Measurements from ENCODE around the gene KCNK10. TPM values are rescaled to one million over a fixed set of nuclear protein-coding genes. Genes with fewer than 3 reads are reported as not detected.

Gene KCNK10
- polyA plus RNA-seq, 4 donors = 1.9 to 3.6 (median 2.6) TPM

GRCh38 chr14:88225721-88226120 is 97.3 kb downstream of the KCNK10 start:
- WGBS, 3 donors = 59 to 79% (median 79%) methylated on average over 3 of the region's 3 CpGs
- DNase-seq (no peak), FAIRE-seq (no peak)

GRCh38 chr14:88218119-88218915 is 104.8 kb downstream of the KCNK10 start:
- FAIRE-seq = no peak
- Histone ChIP-seq H3K4me3 (ENCODE audit: low read depth in 1 of 3, low read length in 3 of 3) (no peak overlapping the region), H3K27ac (ENCODE audit: low read depth in 1 of 3, low read length in 2 of 3) (no peak overlapping the region), H3K9me3 (ENCODE audit: control insufficient read depth in 2 of 2, insufficient read depth in 1 of 2, low read depth in 1 of 2, low read length in 1 of 2) (peaks cover 0 to 15% of the 10 kb centered on the region in 2 donors), H3K4me1 (ENCODE audit: control insufficient read depth in 3 of 3, insufficient read depth in 2 of 3, low read depth in 1 of 3, low read length in 2 of 3) (no peaks in the 10 kb centered on the region), H3K36me3 (ENCODE audit: control insufficient read depth in 3 of 3, insufficient read depth in 2 of 3, low read depth in 1 of 3, low read length in 3 of 3) (no peaks in the 10 kb centered on the region), H3K27me3 (ENCODE audit: control insufficient read depth in 3 of 3, insufficient read depth in 3 of 3, low read length in 3 of 3) (no peaks in the 10 kb centered on the region)
- 69 to 82% (median 74%) methylated on average over 9 of the region's 9 CpGs for WGBS, 3 donors
- DNase-seq = no peak

More at GRCh38 chr14:88225721-88226120, 97.3 kb downstream of the KCNK10 start:
- Histone ChIP-seq H3K4me1 (ENCODE audit: control insufficient read depth in 3 of 3, insufficient read depth in 2 of 3, low read depth in 1 of 3, low read length in 2 of 3) (no peaks in the 10 kb centered on the region), H3K27ac (ENCODE audit: low read depth in 1 of 3, low read length in 2 of 3) (no peak overlapping the region), H3K36me3 (ENCODE audit: control insufficient read depth in 3 of 3, insufficient read depth in 2 of 3, low read depth in 1 of 3, low read length in 3 of 3) (peaks cover 0 to 3% (median 0%) of the 10 kb centered on the region in 3 donors), H3K9me3 (ENCODE audit: control insufficient read depth in 2 of 2, insufficient read depth in 1 of 2, low read depth in 1 of 2, low read length in 1 of 2) (peaks cover 0 to 13% of the 10 kb centered on the region in 2 donors), H3K4me3 (ENCODE audit: low read depth in 1 of 3, low read length in 3 of 3) (no peak overlapping the region), H3K27me3 (ENCODE audit: control insufficient read depth in 3 of 3, insufficient read depth in 3 of 3, low read length in 3 of 3) (no peaks in the 10 kb centered on the region)

- Histone ChIP-seq H3K9me3 (ENCODE audit: control insufficient read depth in 2 of 2, insufficient read depth in 1 of 2, low read depth in 1 of 2, low read length in 1 of 2) (no peaks in the 10 kb centered on the region), H3K27me3 (ENCODE audit: control insufficient read depth in 3 of 3, insufficient read depth in 3 of 3, low read length in 3 of 3) (no peaks in the 10 kb centered on the region), H3K36me3 (ENCODE audit: control insufficient read depth in 3 of 3, insufficient read depth in 2 of 3, low read depth in 1 of 3, low read length in 3 of 3) (no peaks in the 10 kb centered on the region), H3K4me1 (ENCODE audit: control insufficient read depth in 3 of 3, insufficient read depth in 2 of 3, low read depth in 1 of 3, low read length in 2 of 3) (no peaks in the 10 kb centered on the region), H3K27ac (ENCODE audit: low read depth in 1 of 3, low read length in 2 of 3) (no peak overlapping the region), H3K4me3 (ENCODE audit: low read depth in 1 of 3, low read length in 3 of 3) (no peak overlapping the region)
- no peak for FAIRE-seq
- DNase-seq = no peak
Measured at GRCh38 chr14:88212691-88213090, 110.4 kb downstream of the KCNK10 start.

GRCh38 chr14:88210426-88210825 is 112.6 kb downstream of the KCNK10 start:
- Histone ChIP-seq H3K9me3 (ENCODE audit: control insufficient read depth in 2 of 2, insufficient read depth in 1 of 2, low read depth in 1 of 2, low read length in 1 of 2) (no peaks in the 10 kb centered on the region), H3K36me3 (ENCODE audit: control insufficient read depth in 3 of 3, insufficient read depth in 2 of 3, low read depth in 1 of 3, low read length in 3 of 3) (no peaks in the 10 kb centered on the region), H3K4me1 (ENCODE audit: control insufficient read depth in 3 of 3, insufficient read depth in 2 of 3, low read depth in 1 of 3, low read length in 2 of 3) (no peaks in the 10 kb centered on the region), H3K27me3 (ENCODE audit: control insufficient read depth in 3 of 3, insufficient read depth in 3 of 3, low read length in 3 of 3) (no peaks in the 10 kb centered on the region), H3K4me3 (ENCODE audit: low read depth in 1 of 3, low read length in 3 of 3) (no peak overlapping the region), H3K27ac (ENCODE audit: low read depth in 1 of 3, low read length in 2 of 3) (no peak overlapping the region)
- DNase-seq = no peak
- WGBS, 3 donors = 77 to 88% (median 81%) methylated on average over 8 of the region's 8 CpGs
- no peak for FAIRE-seq

GRCh38 chr14:88209273-88209672 is 113.8 kb downstream of the KCNK10 start:
- H3K27ac ChIP-seq (ENCODE audit: low read depth in 1 of 3, low read length in 2 of 3) = no peak overlapping the region
- H3K4me3 ChIP-seq (ENCODE audit: low read depth in 1 of 3, low read length in 3 of 3) = no peak overlapping the region
- no peaks in the 10 kb centered on the region for H3K27me3 ChIP-seq (ENCODE audit: control insufficient read depth in 3 of 3, insufficient read depth in 3 of 3, low read length in 3 of 3)
- FAIRE-seq (no peak), DNase-seq (no peak)
- no peaks in the 10 kb centered on the region for H3K4me1 ChIP-seq (ENCODE audit: control insufficient read depth in 3 of 3, insufficient read depth in 2 of 3, low read depth in 1 of 3, low read length in 2 of 3)
- WGBS, 3 donors = 79 to 90% (median 89%) methylated on average over 17 of the region's 17 CpGs
- H3K9me3 ChIP-seq (ENCODE audit: control insufficient read depth in 2 of 2, insufficient read depth in 1 of 2, low read depth in 1 of 2, low read length in 1 of 2) = no peaks in the 10 kb centered on the region
- no peaks in the 10 kb centered on the region for H3K36me3 ChIP-seq (ENCODE audit: control insufficient read depth in 3 of 3, insufficient read depth in 2 of 3, low read depth in 1 of 3, low read length in 3 of 3)

GRCh38 chr14:88208858-88209257 is 114.2 kb downstream of the KCNK10 start:
- Histone ChIP-seq H3K27ac (ENCODE audit: low read depth in 1 of 3, low read length in 2 of 3) (no peak overlapping the region), H3K4me1 (ENCODE audit: control insufficient read depth in 3 of 3, insufficient read depth in 2 of 3, low read depth in 1 of 3, low read length in 2 of 3) (peaks cover 0 to 2% (median 0%) of the 10 kb centered on the region in 3 donors), H3K27me3 (ENCODE audit: control insufficient read depth in 3 of 3, insufficient read depth in 3 of 3, low read length in 3 of 3) (no peaks in the 10 kb centered on the region), H3K4me3 (ENCODE audit: low read depth in 1 of 3, low read length in 3 of 3) (no peak overlapping the region), H3K9me3 (ENCODE audit: control insufficient read depth in 2 of 2, insufficient read depth in 1 of 2, low read depth in 1 of 2, low read length in 1 of 2) (no peaks in the 10 kb centered on the region), H3K36me3 (ENCODE audit: control insufficient read depth in 3 of 3, insufficient read depth in 2 of 3, low read depth in 1 of 3, low read length in 3 of 3) (no peaks in the 10 kb centered on the region)
- DNase-seq = no peak
- no peak for FAIRE-seq
- 61 to 75% (median 72%) methylated on average over 5 of the region's 5 CpGs for WGBS, 3 donors

- Histone ChIP-seq H3K36me3 (ENCODE audit: control insufficient read depth in 3 of 3, insufficient read depth in 2 of 3, low read depth in 1 of 3, low read length in 3 of 3) (no peaks in the 10 kb centered on the region), H3K4me1 (ENCODE audit: control insufficient read depth in 3 of 3, insufficient read depth in 2 of 3, low read depth in 1 of 3, low read length in 2 of 3) (peaks cover 0 to 12% (median 0%) of the 10 kb centered on the region in 3 donors), H3K27ac (ENCODE audit: low read depth in 1 of 3, low read length in 2 of 3) (no peak overlapping the region), H3K9me3 (ENCODE audit: control insufficient read depth in 2 of 2, insufficient read depth in 1 of 2, low read depth in 1 of 2, low read length in 1 of 2) (no peaks in the 10 kb centered on the region), H3K27me3 (ENCODE audit: control insufficient read depth in 3 of 3, insufficient read depth in 3 of 3, low read length in 3 of 3) (no peaks in the 10 kb centered on the region), H3K4me3 (ENCODE audit: low read depth in 1 of 3, low read length in 3 of 3) (no peak overlapping the region)
- DNase-seq (peak; percentile 14 to 45), FAIRE-seq (no peak)
- 49 to 60% (median 54%) methylated on average over 4 of the region's 4 CpGs for WGBS, 3 donors
Measured at GRCh38 chr14:88204221-88204620, 118.8 kb downstream of the KCNK10 start.

GRCh38 chr14:88203291-88203690 is 119.8 kb downstream of the KCNK10 start:
- H3K9me3 ChIP-seq (ENCODE audit: control insufficient read depth in 2 of 2, insufficient read depth in 1 of 2, low read depth in 1 of 2, low read length in 1 of 2) = no peaks in the 10 kb centered on the region
- H3K27me3 ChIP-seq (ENCODE audit: control insufficient read depth in 3 of 3, insufficient read depth in 3 of 3, low read length in 3 of 3) = no peaks in the 10 kb centered on the region
- FAIRE-seq (no peak), DNase-seq (no peak)
- no peaks in the 10 kb centered on the region for H3K36me3 ChIP-seq (ENCODE audit: control insufficient read depth in 3 of 3, insufficient read depth in 2 of 3, low read depth in 1 of 3, low read length in 3 of 3)
- WGBS, 3 donors = 57 to 86% (median 71%) methylated on average over 3 of the region's 3 CpGs
- H3K27ac ChIP-seq (ENCODE audit: low read depth in 1 of 3, low read length in 2 of 3) = no peak overlapping the region
- H3K4me3 ChIP-seq (ENCODE audit: low read depth in 1 of 3, low read length in 3 of 3) = no peak overlapping the region
- H3K4me1 ChIP-seq (ENCODE audit: control insufficient read depth in 3 of 3, insufficient read depth in 2 of 3, low read depth in 1 of 3, low read length in 2 of 3) = peaks cover 0 to 12% (median 0%) of the 10 kb centered on the region in 3 donors

- DNase-seq (peak; percentile 26 to 71), FAIRE-seq (no peak)
- no peak overlapping the region for H3K27ac ChIP-seq (ENCODE audit: low read depth in 1 of 3, low read length in 2 of 3)
- H3K4me3 ChIP-seq (ENCODE audit: low read depth in 1 of 3, low read length in 3 of 3) = no peak overlapping the region
- peaks cover 0 to 12% (median 0%) of the 10 kb centered on the region in 3 donors for H3K4me1 ChIP-seq (ENCODE audit: control insufficient read depth in 3 of 3, insufficient read depth in 2 of 3, low read depth in 1 of 3, low read length in 2 of 3)
- 80 to 85% (median 83%) methylated on average over 4 of the region's 4 CpGs for WGBS, 3 donors
- no peaks in the 10 kb centered on the region for H3K27me3 ChIP-seq (ENCODE audit: control insufficient read depth in 3 of 3, insufficient read depth in 3 of 3, low read length in 3 of 3)
- H3K36me3 ChIP-seq (ENCODE audit: control insufficient read depth in 3 of 3, insufficient read depth in 2 of 3, low read depth in 1 of 3, low read length in 3 of 3) = no peaks in the 10 kb centered on the region
- no peaks in the 10 kb centered on the region for H3K9me3 ChIP-seq (ENCODE audit: control insufficient read depth in 2 of 2, insufficient read depth in 1 of 2, low read depth in 1 of 2, low read length in 1 of 2)
Measured at GRCh38 chr14:88202286-88202685, 120.8 kb downstream of the KCNK10 start.
